Hepatic stellate cell (primary cell): Measurements from ENCODE around the gene HOXC5.

ENCODE experiments used
- DNase-seq: peaks from one replicate; pipeline ENCODE4 v3.0.0; 2011; ENCODE audit warnings: low spot score

HOXC5 gene

DNA sequence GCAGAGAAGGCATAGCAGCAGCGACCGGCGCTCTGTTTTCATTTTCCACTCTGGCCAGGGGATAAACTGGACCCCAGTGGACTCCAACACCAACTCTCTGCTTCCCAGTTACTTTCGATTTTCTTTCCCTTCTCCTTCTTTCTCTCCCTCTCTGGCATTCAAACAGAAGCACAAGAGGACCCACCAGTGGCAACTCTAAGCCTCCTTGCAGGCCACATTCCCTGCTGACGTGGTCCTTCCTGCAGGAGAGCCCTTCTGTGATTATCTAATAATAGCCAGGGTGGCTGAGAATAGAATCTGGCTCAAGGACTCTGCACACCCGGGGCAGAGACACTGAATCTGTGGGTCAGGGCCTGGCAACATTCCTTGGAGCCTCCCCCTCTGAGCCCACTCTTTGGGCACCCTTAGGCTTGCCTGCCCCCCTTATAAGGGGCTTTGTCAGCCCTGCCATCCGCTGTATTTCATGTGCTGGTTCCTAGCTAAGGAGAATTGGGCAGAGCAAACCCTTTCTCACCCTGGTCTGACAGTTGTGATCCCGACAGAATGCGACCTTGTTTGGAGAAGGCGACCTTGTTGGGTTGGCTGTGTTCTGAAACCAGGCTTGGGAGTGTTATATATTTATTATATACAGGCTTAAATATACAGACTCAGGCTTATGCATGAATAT lies 12.8 kb upstream of the HOXC5 start:
- no peak for DNase-seq

DNA sequence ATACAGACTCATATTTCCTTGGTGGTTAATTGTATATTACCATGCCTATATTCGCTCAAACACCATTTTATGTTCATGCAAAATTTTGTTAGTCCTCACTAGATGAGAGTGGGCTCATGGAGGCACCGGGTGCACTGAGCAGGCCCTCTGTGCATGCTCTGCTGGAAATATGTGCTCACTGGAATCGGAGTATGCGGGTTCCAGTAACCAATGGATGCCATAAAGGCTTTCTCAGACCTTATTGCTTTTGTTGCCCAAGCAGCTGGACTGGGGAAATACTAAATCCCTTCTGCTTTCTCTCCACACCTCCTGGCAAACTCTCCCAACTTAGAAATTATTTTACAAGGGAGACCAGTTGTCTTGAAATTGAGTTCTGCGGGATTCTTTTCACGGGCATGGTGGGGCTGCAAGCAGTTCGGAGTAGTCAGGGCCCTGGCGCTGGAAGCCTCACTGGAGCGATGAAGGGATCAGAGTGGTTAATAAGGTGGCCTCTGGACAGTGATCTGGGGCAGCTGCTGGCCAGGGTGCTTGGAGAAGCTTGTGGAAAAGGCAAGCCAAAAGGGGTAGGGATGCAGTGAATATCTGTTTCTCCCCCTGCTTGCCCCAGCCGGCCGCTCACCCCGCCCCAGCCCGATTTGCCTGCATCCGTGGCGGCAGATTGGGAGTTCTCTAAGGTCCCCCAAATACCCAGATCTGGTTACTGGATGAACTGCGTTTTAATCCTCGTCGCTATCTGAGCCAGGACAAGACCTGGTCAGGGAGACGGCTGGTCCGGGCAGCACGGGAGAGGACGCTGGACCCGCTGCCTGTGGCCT lies 12.1 kb upstream of the HOXC5 start:
- no peak for DNase-seq

DNA sequence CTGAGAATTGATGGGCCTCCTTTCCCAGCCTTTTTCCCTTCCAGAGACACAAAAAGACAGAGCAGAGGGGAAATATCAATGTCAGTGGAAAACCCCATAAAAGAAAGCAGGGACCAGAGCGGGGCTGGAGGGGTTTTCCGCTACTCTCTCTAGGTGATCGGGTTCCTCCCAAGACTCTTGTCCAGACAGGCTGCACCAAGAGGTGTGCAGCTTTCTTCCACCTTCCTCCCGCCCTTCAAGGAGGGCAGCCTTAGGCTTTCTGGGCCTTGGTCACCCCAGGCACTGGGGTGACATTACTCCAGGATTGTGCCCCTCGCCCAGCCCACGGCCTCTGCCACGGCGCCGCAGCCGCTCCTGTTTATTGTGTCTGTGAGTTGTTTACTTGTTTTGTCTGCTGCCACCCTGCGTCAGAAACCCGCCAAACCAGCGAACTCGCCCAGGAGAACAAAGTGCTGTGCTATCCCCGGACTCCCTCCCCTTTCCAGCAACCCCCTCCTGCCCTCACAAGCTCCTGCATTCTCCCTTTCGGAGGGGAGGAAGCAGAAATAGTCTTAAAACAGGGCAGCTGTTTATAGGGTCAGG lies 11.3 kb upstream of the HOXC5 start:
- no peak for DNase-seq

DNA sequence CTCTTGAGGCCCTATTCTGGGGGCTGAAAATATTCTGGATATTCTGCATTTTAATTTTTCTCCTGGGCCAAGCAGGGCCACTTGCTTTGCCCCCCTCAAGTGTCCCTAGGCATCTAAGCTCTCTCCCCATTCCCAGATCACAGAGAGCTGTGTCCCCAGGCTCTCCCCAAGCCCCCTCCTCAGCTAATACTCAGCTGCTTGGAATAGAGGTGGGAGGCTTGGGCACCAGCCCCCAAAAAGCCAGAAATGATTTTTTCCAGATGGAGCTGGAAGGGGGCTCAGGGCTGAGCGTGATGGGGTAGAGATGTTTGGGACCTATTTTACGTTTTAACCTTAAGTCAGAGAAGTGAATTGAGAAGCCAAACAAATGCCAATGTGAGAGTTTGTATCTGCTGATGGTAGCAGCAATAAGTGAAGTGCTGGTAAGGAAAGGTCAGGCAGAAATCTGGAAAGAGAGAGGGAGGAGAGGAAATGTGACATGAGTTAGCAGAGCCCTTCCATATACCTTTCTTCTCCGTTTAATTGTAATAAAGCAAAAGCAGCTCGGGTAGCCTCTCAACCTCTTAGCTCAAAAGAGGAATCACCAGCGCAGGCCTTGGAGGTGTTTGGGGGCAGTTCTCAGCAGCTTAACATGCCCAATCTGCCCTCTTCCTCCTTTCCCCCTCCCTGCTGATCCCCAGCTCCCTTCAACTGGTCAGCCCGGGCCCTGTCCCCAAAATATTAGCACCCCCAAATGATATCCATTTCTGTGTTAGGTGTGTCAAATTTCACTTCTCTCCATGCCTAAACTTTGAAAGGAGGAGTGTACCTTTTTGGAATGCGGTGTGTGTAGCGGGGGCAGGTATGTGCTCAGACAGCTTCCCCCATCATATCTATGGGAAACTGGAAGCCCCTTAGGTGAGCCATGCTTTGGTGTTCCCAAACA lies 9.6 kb upstream of the HOXC5 start:
- no peak for DNase-seq

DNA sequence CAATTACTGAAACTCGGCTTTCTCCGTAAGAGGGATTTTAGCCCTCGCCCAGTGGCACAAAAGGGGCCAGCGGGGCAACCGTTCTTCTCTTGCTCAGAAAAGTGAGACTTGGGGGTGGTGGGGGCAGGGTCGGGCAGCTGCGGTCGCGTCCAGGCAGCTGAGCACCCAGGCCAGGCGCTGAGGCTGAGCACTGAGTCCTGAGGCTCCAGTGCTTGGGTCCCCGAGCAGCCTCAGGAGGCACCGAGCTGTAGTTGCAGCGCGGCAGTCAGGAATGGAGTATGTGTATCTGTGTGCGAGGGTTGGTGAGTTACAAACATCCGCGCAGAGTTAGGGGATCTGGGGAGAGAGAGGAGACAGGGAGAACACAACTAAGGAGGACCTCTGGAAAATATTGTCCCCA lies 8.7 kb upstream of the HOXC5 start:
- DNase-seq, result no peak

DNA sequence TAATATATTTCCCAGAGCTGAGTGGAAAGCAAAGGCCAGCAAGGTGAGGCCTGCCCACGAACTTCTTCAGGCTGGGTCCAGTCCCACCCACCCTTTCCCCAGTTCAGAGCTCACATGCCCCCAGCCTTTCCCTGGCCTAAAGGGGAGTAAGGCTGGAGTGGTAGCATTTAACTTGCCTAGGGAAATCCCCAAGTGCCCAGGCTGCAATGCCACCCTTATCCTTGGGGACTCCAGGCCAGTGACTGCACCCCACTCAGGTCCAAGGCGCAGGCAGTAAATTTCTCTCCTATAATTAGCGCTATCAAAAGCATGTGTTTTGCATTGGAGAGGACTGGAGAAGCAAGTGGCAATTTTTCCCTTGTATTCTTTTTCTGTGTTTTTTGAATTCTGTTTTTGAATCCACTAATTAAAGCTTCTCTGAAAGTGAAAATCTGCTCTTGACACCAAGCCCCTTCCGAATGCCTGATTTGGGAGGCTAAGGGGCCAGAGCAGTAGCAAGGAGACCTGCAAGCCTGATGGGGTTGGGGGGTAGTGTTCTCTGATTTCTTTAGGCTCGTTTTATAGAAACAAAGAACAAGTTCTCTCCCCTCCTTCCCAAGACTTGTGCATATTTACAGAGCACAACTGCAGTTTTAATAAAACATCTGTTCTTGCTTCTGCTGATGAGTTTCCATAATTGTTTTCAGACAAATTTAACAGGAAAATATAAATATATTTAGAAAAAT lies 8.1 kb upstream of the HOXC5 start:
- DNase-seq, result no peak

DNA sequence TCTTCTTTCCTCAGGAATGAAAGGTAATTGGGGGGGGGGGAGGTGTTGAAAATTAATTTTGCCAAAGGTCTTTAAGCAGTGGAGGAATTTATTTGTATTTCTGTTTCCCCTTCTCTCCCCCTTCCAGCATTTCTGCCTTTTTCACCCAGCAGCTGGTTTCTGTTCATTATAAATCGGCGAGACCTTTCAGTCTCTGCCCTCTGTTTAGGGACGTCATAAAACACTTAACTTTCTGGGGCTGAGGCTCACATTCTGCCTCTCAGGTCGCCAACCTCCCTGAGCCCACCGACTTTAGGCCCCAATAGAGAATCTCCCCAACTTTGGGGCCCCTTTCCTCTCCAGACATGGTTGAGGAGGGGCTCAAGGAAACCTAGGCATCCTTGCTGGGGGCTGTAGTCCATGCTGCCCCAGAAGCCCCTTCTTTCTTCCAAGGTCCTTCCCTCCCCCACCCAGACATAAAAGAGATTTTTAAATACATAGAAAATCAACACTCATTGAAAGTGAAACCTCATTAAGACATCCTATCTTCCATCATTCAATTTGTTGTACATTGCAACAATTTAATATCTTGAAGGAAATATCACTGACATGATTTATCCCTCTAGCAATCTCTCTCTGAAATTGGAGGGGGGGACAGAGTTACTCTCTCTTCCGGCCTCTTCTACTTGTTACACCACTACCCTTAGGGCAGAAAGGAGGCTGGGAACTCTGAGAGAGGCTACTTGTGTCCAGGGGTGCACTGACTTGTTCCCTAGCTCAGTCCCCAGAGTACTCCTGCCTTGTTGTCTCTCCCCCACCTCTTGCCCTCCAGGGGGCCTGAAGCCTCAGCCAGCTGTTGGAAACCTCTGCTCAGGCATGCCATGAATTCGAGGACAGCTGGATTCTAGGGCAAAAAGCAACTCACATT lies 7.1 kb upstream of the HOXC5 start:
- DNase-seq, result no peak

DNA sequence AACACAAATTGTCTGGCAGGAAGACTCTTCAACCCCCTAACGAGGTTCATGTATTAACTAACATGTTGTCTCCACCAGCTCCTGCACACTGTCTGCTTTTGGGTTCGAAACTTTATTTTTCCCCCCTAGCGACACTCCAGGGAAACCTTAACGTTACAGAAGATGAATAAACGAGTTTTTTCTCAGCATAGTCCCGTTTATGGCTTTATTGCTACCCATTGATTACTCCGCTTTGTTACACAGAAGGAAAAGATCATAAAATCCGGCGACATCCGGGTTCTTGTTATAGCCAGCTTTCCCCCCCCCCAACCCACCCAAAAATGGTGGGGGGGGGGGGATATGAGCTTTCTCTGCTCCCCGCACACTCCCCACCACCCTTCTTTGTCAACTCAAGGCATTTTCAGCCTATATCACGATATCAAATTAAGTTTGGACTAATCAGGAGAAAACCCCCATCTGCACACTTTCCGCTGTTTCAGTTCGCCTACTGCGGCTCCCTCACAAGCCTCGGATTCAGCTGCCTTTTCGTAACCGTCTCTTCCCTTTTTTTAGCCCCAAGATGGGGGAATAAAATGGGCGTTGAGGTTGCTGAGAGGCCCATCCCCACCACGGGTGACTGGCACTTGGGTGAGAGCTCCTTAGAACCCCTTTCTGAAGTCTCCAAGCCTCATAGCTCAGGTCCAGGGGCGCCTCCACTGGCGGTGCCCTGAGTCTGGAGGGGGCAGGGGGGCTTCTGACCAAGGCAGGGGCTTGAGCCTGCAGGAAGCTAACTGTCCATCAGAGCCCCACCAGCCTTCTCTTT lies 6.0 kb upstream of the HOXC5 start:
- no peak for DNase-seq

DNA sequence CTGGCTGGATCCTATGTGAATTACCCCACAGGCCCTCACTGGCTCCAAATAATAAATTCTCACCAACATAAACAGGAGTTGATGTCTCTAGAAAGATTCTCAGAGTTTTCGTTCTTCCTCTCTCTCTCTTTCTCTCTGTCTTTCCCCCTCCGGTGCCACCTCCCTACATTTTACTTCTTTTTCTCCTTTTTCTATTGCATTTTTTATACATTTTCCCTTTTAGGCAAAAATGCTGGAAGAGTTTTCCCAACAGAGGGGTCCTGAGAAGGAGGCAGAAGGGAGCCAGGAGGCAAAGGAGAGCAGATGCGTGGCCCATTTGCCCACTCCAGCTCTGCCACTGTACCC lies 5.4 kb upstream of the HOXC5 start:
- no peak for DNase-seq

DNA sequence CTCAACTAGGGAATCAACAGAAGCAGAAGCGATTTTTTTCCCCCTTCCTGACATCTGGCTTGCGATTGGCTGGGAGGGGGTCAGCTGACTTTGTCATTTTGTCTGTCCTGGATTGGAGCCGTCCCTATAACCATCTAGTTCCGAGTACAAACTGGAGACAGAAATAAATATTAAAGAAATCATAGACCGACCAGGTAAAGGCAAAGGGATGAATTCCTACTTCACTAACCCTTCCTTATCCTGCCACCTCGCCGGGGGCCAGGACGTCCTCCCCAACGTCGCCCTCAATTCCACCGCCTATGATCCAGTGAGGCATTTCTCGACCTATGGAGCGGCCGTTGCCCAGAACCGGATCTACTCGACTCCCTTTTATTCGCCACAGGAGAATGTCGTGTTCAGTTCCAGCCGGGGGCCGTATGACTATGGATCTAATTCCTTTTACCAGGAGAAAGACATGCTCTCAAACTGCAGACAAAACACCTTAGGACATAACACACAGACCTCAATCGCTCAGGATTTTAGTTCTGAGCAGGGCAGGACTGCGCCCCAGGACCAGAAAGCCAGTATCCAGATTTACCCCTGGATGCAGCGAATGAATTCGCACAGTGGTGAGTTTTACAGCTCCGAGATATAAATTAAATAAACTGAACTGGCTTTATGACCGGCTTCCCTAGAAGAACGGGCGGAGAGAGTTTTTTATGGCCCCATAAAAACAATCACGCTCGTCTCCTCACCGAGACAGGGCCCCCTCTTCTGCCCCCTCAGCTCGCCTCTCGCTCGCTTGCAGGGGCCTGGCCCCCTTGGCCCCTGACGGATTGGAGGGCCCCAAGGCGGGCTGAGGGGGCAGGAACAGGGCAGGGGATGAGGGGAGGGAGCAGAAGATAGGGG lies 4.3 kb upstream of the HOXC5 start, which contains the start of gene HOXC6:
Gene HOXC6 (plus strand): TSS at position 127 of the 888 bp plus-strand sequence. CDS start 82 bp downstream, at position 209.
- no peak for DNase-seq

DNA sequence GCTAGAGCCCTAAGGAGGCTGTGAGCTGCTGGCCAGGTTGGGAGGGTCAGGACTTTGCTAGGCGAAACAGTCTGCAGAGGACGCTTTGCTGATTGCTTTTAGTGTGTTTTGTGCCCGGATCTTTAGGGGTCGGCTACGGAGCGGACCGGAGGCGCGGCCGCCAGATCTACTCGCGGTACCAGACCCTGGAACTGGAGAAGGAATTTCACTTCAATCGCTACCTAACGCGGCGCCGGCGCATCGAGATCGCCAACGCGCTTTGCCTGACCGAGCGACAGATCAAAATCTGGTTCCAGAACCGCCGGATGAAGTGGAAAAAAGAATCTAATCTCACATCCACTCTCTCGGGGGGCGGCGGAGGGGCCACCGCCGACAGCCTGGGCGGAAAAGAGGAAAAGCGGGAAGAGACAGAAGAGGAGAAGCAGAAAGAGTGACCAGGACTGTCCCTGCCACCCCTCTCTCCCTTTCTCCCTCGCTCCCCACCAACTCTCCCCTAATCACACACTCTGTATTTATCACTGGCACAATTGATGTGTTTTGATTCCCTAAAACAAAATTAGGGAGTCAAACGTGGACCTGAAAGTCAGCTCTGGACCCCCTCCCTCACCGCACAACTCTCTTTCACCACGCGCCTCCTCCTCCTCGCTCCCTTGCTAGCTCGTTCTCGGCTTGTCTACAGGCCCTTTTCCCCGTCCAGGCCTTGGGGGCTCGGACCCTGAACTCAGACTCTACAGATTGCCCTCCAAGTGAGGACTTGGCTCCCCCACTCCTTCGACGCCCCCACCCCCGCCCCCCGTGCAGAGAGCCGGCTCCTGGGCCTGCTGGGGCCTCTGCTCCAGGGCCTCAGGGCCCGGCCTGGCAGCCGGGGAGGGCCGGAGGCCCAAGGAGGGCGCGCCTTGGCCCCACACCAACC lies 3.1 kb upstream of the HOXC5 start:
- no peak for DNase-seq

DNA sequence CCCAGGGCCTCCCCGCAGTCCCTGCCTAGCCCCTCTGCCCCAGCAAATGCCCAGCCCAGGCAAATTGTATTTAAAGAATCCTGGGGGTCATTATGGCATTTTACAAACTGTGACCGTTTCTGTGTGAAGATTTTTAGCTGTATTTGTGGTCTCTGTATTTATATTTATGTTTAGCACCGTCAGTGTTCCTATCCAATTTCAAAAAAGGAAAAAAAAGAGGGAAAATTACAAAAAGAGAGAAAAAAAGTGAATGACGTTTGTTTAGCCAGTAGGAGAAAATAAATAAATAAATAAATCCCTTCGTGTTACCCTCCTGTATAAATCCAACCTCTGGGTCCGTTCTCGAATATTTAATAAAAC lies 2.4 kb upstream of the HOXC5 start:
- no peak for DNase-seq

DNA sequence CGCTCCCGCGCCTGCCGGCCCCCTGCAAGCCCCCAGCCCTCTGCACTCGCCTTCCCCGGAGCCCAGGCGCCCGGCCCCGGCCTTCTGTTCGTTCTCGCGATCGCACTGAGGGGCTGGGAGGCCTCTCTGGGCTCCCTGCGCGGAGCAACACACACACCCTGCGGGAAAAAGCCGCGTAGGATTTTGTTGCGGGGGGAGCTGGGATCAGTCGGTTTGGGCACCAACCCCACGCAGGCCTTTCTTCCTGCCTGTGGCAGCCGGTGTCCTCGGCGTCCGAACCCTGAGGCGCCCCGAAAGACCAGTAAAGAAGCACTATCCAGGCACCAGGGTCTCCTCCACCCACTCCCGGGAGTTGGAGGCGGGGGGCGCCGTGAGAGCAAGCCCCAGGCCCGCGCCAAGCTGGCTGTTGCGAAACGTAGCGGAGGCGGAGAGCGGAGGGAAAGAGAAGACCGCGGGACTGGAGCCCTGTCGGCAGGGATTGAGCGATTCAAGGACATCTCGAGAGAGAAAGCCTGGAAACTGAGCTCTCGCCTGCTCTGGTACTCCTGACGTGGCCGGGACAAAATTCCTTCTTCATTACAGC lies 1.9 kb upstream of the HOXC5 start:
- DNase-seq, result peak; percentile 57

DNA sequence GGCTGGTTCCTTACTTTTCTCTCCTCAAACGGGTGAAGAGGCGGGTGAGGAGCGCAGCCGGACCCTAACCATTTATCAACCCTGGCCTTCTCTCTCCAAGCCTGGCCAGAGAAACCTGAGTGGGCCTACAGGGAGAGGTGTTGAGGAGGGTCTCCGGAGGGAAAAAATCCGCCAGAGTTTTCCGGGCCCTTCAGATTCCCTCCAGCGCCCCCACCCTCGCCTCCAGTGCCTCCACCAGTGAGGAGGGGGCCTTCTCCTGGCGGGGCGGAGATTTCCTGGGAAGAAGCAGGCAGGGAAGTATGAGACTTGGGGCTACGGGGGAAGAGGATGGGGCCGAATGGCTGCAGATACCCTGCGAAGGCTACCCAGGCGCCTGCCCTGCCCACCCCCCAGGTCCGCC lies 1.4 kb upstream of the HOXC5 start:
- no peak for DNase-seq

DNA sequence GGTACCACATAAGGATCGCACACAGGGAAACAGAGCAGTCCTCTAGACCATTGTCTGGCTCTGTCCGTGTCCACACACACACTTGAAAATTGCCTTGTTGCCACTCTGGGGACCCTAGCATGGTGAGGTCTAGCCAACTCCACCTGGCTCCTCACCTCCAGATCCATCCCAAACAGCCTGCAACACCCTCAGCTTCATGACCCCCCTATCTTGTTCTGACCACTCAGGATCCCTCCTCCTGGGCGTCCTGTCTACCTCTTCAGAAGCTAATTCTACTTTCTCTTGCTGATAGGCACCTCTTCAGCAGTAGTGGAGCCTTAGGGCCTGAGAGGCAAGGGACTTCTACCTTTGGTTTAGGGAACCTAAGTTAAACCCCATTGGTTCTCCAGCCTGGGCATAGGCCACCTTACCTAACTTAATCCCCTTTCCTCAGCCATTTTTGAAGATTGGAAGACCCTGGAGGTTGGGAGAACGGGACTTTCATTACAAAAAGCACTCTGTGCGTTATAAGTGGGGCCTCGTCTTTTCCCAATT lies 697 bp upstream of the HOXC5 start:
- no peak for DNase-seq

DNA sequence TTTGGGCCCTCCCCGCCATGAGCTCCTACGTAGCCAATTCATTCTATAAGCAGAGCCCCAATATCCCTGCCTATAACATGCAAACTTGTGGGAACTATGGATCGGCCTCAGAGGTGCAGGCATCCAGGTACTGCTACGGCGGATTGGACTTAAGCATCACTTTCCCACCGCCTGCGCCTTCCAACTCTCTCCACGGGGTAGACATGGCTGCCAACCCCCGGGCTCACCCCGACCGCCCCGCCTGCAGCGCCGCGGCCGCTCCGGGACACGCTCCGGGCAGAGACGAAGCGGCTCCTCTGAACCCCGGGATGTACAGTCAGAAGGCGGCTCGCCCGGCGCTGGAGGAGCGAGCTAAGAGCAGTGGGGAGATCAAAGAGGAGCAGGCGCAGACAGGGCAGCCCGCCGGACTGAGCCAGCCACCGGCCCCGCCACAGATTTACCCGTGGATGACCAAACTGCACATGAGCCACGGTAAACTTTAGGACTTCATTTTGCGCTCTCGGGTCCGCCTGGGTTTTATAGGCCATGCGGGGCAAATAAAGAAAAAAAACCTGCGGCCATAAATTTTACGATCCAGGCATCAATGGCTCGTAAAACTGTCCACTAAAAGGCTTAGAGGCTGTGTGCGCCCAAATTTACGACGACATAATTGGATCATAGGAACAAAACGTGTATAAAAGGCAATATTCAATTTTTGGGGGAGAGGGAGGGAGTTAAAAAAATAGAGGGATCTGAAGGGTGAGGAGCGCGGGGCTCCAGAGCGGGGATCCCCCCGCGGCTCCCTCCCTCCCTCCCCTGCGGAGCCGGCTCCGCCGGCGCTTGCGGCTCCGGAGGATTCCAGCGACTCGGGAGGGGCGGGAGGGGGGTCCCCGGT lies 493 bp downstream of the HOXC5 start:
- no peak for DNase-seq
